Erythroblast (primary cell): ENCODE measurements around the gene SSTR4.

ENCODE experiments used
- GATA1 ChIP-seq: IDR thresholded peaks from 2 replicates; pipeline ENCODE4 v1.6.1; 2011; ENCODE audit warnings: low read depth, mild to moderate bottlenecking, control low read depth, low read length, moderate library complexity
- POLR2A ChIP-seq: IDR thresholded peaks from 2 replicates; pipeline ENCODE4 v1.6.1; 2011; ENCODE audit warnings: mild to moderate bottlenecking, low read length

DNA sequence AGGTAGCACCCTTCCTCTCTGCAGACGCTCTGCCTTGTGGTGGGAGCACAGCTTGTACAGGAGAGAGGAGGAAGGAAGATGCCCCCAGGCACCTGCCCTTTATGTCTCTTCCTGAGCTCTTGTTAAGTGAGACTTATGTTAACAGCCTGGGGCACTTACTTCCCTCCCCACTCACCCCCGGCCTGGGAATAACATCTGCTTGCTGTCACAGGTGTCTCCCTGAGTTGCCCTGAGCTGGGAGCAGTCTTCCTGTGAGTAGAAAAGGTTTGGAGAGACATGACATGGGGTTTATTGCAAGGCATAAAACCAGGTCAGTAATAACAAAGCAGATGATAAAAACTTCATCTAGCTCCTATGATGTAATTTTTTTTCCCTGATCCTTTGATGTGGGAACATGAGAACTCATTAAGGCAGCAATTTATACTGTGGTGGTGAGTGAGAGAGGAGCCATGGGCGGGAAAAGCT is 1.9 kb downstream of the SSTR4 start:
- TF ChIP-seq POLR2A (no peak), GATA1 (no peak)
